Non-pigmented ciliary epithelial cell (primary cell): ENCODE measurements around the gene FRMD3.
"Not testable (repeated sequence)": the region's sequence is repeated elsewhere in the genome, so short reads cannot be mapped to it uniquely, and the experiment has no call there.

Experiments
- DNase-seq: peaks from one replicate; pipeline ENCODE4 v3.0.0-alpha.2; 2010; ENCODE audit warnings: low read depth

Gene FRMD3

GRCh38 chr9:83521411-83521810, 16.8 kb downstream of the FRMD3 start:
- no peak for DNase-seq

- DNase-seq, result no peak
These were observed 17.2 kb downstream of the FRMD3 start for GRCh38 chr9:83521011-83521410.

GRCh38 chr9:83520292-83520691, 17.9 kb downstream of the FRMD3 start:
- no peak for DNase-seq

- not testable (repeated sequence) for DNase-seq
These were observed 20.2 kb downstream of the FRMD3 start for GRCh38 chr9:83517980-83518379.

- DNase-seq, result no peak
These were observed 23.4 kb downstream of the FRMD3 start for GRCh38 chr9:83514767-83515166.

GRCh38 chr9:83512621-83513020, 25.6 kb downstream of the FRMD3 start:
- DNase-seq, result no peak

GRCh38 chr9:83511051-83511450, 27.1 kb downstream of the FRMD3 start:
- no peak for DNase-seq

GRCh38 chr9:83509402-83509801, 28.8 kb downstream of the FRMD3 start:
- no peak for DNase-seq

GRCh38 chr9:83508067-83508466, 30.1 kb downstream of the FRMD3 start:
- DNase-seq, result no peak

GRCh38 chr9:83505282-83505681, 32.9 kb downstream of the FRMD3 start:
- DNase-seq, result no peak

- no peak for DNase-seq
These were observed 34.3 kb downstream of the FRMD3 start for GRCh38 chr9:83503866-83504265.

GRCh38 chr9:83501565-83501964, 36.6 kb downstream of the FRMD3 start:
- no peak for DNase-seq

GRCh38 chr9:83497441-83497840, 40.8 kb downstream of the FRMD3 start:
- no peak for DNase-seq

GRCh38 chr9:83491995-83492394, 46.2 kb downstream of the FRMD3 start:
- no peak for DNase-seq

- no peak for DNase-seq
These were observed 46.8 kb downstream of the FRMD3 start for GRCh38 chr9:83491413-83491812.

GRCh38 chr9:83489961-83490360, 48.2 kb downstream of the FRMD3 start:
- DNase-seq, result no peak

- DNase-seq, result no peak
These were observed 53.2 kb downstream of the FRMD3 start for GRCh38 chr9:83484990-83485389.

- DNase-seq, result no peak
These were observed 55.0 kb downstream of the FRMD3 start for GRCh38 chr9:83483223-83483622.

- no peak for DNase-seq
These were observed 58.4 kb downstream of the FRMD3 start for GRCh38 chr9:83479765-83480164.

GRCh38 chr9:83477571-83477970, 60.6 kb downstream of the FRMD3 start:
- DNase-seq, result no peak

- DNase-seq, result no peak
These were observed 61.1 kb downstream of the FRMD3 start for GRCh38 chr9:83477120-83477519.

- no peak for DNase-seq
These were observed 61.7 kb downstream of the FRMD3 start for GRCh38 chr9:83476513-83476912.

GRCh38 chr9:83475741-83476140, 62.5 kb downstream of the FRMD3 start:
- no peak for DNase-seq

- no peak for DNase-seq
These were observed 63.6 kb downstream of the FRMD3 start for GRCh38 chr9:83474631-83475030.

- DNase-seq, result no peak
These were observed 64.7 kb downstream of the FRMD3 start for GRCh38 chr9:83473488-83473971.
